HG02870 (cell line): ENCODE data around the gene MGAT4B.

ENCODE experiments used
- ATAC-seq: cut with Tn5 transposase; IDR thresholded peaks from one replicate; pipeline ENCODE4 v1.9.1; 2021; ENCODE audit warnings: mild to moderate bottlenecking, moderate library complexity; ENCODE audit not compliant: unreplicated experiment

The MGAT4B gene

GRCh38 chr5:179773686-179774040 is 33.0 kb downstream of the MGAT4B start:
- ATAC-seq: no peak

GRCh38 chr5:179772351-179772750 is 34.3 kb downstream of the MGAT4B start:
- no peak for ATAC-seq

- no peak for ATAC-seq
These were observed 35.3 kb downstream of the MGAT4B start for GRCh38 chr5:179771311-179771895.

- ATAC-seq: no peak
These were observed 36.9 kb downstream of the MGAT4B start for GRCh38 chr5:179769796-179770195.

- no peak for ATAC-seq
These were observed 37.4 kb downstream of the MGAT4B start for GRCh38 chr5:179769271-179769670.

- no peak for ATAC-seq
These were observed 38.2 kb downstream of the MGAT4B start for GRCh38 chr5:179768326-179769085.

- ATAC-seq: no peak
These were observed 39.1 kb downstream of the MGAT4B start for GRCh38 chr5:179767496-179768100.

- ATAC-seq: no peak
These were observed 39.8 kb downstream of the MGAT4B start for GRCh38 chr5:179766726-179767455.

- ATAC-seq: no peak
These were observed 40.5 kb downstream of the MGAT4B start for GRCh38 chr5:179766021-179766725.

- ATAC-seq: no peak
These were observed 41.3 kb downstream of the MGAT4B start for GRCh38 chr5:179765400-179765799.

GRCh38 chr5:179764056-179764455 is 42.6 kb downstream of the MGAT4B start:
- no peak for ATAC-seq

GRCh38 chr5:179763215-179763945 is 43.3 kb downstream of the MGAT4B start:
- no peak for ATAC-seq

GRCh38 chr5:179762781-179763176 is 43.9 kb downstream of the MGAT4B start:
- ATAC-seq: no peak

GRCh38 chr5:179762079-179762780 is 44.4 kb downstream of the MGAT4B start:
- no peak for ATAC-seq

GRCh38 chr5:179759581-179760551 is 46.8 kb downstream of the MGAT4B start:
- ATAC-seq: peak; percentile 83

- ATAC-seq: no peak
These were observed 47.7 kb downstream of the MGAT4B start for GRCh38 chr5:179758955-179759354.

- no peak for ATAC-seq
These were observed 51.6 kb downstream of the MGAT4B start for GRCh38 chr5:179755022-179755421.

GRCh38 chr5:179753971-179754370 is 52.7 kb downstream of the MGAT4B start:
- no peak for ATAC-seq
